ENCODE results near the gene DDX1. TPM values are rescaled to one million over a fixed set of nuclear protein-coding genes. Genes with fewer than 3 reads are reported as not detected.

DDX1 gene
- total RNA-seq, 1 experiment from 2014 or later = 115 TPM

DNA sequence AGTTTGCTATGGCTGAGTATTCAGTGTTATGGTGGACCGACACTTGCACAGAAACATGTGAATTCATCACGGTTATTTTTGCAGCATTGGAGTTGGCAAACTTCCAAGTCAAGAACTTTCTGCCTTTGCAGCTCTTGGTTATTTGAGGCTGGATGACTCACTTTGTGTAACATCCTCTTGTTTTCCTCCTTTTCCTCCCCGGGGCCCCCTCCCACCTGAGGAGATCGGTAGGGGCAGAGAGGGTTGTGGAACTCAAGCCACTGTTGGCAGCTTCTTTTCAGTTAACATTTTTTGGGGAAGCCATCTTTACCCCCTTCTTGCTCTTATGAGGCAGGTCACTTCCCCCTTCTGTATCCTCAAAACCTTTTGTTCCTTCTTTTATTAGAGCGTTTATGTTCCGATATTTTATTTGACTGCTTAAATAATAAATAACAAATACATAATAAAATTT lies 48.6 kb downstream of the DDX1 start:
- Mint-ChIP-seq H3K9me3 (peaks cover 7% of the 10 kb centered on the region), H3K27me3 (ENCODE audit: low read depth) (no peaks in the 10 kb centered on the region), H3K4me3 (no peak overlapping the region), H3K27ac (no peak overlapping the region), H3K4me1 (peaks cover 24% of the 10 kb centered on the region), H3K36me3 (peaks cover 17% of the 10 kb centered on the region)
- DNase-seq (ENCODE audit: low spot score) (no peak), ATAC-seq (no peak)
- TF ChIP-seq ELF4 (CRISPR knock-in tag; IDR thresholded peaks at IDR 0.05; ENCODE audit: low read depth) (no peak), NFYB (CRISPR knock-in tag; conservative IDR thresholded peaks at IDR 0.05; ENCODE audit: low read depth) (no peak)
- ChIA-PET POLR2A (no interaction called here), CTCF (interaction anchor here (0.6 to 1.4 kb wide), 2 partner anchors 108 to 865 kb away, joined by 3 to 7 read pairs; no protein-coding TSS in a partner anchor)

DNA sequence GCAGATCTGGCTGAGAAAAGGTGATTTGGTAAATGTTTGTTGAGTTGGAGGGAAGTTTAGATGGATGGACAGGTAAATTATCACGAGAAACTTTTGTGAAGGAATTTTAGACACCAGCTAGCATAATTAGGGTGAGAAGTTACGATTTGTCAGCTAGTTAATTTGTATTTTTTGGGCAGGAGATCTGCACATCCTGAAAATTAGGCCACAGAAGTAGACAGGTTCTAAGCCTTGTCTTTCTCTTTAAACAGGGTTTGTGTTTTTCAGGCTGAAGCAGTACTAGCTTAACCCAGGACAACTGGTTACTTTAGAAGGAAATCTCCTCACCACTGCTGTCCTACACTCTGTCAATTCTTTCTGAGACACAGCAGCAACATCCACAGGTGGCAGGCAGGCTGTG lies 49.1 kb downstream of the DDX1 start:
- Mint-ChIP-seq H3K9me3 (peaks cover 7% of the 10 kb centered on the region), H3K27ac (no peak overlapping the region), H3K36me3 (peaks cover 17% of the 10 kb centered on the region), H3K4me3 (no peak overlapping the region), H3K27me3 (ENCODE audit: low read depth) (no peaks in the 10 kb centered on the region), H3K4me1 (peaks cover 21% of the 10 kb centered on the region)
- no peak for TF ChIP-seq ZNF671 (CRISPR knock-in tag; IDR thresholded peaks at IDR 0.05)
- TF ChIP-seq, protein P1, sequence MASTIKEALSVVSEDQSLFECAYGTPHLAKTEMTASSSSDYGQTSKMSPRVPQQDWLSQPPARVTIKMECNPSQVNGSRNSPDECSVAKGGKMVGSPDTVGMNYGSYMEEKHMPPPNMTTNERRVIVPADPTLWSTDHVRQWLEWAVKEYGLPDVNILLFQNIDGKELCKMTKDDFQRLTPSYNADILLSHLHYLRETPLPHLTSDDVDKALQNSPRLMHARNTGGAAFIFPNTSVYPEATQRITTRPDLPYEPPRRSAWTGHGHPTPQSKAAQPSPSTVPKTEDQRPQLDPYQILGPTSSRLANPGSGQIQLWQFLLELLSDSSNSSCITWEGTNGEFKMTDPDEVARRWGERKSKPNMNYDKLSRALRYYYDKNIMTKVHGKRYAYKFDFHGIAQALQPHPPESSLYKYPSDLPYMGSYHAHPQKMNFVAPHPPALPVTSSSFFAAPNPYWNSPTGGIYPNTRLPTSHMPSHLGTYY (CRISPR knock-in tag; IDR thresholded peaks at IDR 0.05) = no peak
- no peak for TF ChIP-seq CREM (CRISPR knock-in tag; IDR thresholded peaks at IDR 0.05)
- no peak for TF ChIP-seq SMAD3 (CRISPR knock-in tag; IDR thresholded peaks at IDR 0.05; ENCODE audit: borderline replicate concordance)
- no peak for TF ChIP-seq ZNF219 (CRISPR knock-in tag; IDR thresholded peaks at IDR 0.05; ENCODE audit: borderline replicate concordance)
- TF ChIP-seq HMGA2 (CRISPR knock-in tag; IDR thresholded peaks at IDR 0.05) = no peak
- no peak for TF ChIP-seq ZNF416 (CRISPR knock-in tag; IDR thresholded peaks at IDR 0.05)
- TF ChIP-seq GABPB1 (CRISPR knock-in tag; IDR thresholded peaks at IDR 0.05) = no peak
- CTCF ChIA-PET = no interaction called here
- DNase-seq (ENCODE audit: low spot score) = no peak
- ATAC-seq = no peak
- POLR2A ChIA-PET = no interaction called here

DNA sequence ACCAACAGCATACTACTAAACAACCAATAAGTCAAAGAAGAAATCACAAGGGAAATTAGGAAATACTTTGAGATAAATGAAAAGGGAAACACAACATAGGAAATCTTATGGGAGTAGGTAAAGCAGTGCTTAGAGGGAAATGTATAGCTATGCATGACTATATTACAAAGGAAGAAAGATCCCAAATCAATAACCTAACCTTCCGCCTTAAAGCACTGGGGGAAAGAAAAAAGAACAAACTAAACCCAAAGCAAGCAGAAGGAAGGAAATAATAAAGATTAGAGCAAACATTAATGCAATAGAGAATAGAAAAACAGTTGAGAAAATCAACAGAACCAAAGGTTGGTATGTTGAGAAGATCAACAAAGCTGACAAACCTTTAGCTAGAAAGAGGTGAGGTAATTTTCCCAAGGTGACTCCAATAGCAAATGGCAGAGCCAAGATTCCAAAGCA lies 49.9 kb downstream of the DDX1 start:
- Mint-ChIP-seq H3K9me3 (peaks cover 7% of the 10 kb centered on the region), H3K4me3 (no peak overlapping the region), H3K27ac (no peak overlapping the region), H3K27me3 (ENCODE audit: low read depth) (no peaks in the 10 kb centered on the region), H3K36me3 (peaks cover 17% of the 10 kb centered on the region), H3K4me1 (peaks cover 23% of the 10 kb centered on the region)
- POLR2A ChIA-PET = interaction anchor here (0.9 kb wide), 1 partner anchor 106 kb away, joined by 3 read pairs; no protein-coding TSS in a partner anchor
- TF ChIP-seq CREB1 (CRISPR knock-in tag; IDR thresholded peaks at IDR 0.05) (no peak), TCF7 (CRISPR knock-in tag; IDR thresholded peaks at IDR 0.05; ENCODE audit: low read depth) (no peak), ATF1 (CRISPR knock-in tag; IDR thresholded peaks at IDR 0.05) (no peak), RELA (CRISPR knock-in tag; IDR thresholded peaks at IDR 0.05; ENCODE audit: borderline replicate concordance) (no peak)
- TF ChIP-seq, protein P2, sequence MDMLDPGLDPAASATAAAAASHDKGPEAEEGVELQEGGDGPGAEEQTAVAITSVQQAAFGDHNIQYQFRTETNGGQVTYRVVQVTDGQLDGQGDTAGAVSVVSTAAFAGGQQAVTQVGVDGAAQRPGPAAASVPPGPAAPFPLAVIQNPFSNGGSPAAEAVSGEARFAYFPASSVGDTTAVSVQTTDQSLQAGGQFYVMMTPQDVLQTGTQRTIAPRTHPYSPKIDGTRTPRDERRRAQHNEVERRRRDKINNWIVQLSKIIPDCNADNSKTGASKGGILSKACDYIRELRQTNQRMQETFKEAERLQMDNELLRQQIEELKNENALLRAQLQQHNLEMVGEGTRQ (CRISPR knock-in tag; IDR thresholded peaks at IDR 0.05) = no peak
- no peak for ATAC-seq
- no peak for DNase-seq (ENCODE audit: low spot score)
- CTCF ChIA-PET = interaction anchor here (1.1 to 1.5 kb wide), 3 partner anchors 10 to 867 kb away, joined by 4 to 7 read pairs (median 4); no protein-coding TSS in a partner anchor

DNA sequence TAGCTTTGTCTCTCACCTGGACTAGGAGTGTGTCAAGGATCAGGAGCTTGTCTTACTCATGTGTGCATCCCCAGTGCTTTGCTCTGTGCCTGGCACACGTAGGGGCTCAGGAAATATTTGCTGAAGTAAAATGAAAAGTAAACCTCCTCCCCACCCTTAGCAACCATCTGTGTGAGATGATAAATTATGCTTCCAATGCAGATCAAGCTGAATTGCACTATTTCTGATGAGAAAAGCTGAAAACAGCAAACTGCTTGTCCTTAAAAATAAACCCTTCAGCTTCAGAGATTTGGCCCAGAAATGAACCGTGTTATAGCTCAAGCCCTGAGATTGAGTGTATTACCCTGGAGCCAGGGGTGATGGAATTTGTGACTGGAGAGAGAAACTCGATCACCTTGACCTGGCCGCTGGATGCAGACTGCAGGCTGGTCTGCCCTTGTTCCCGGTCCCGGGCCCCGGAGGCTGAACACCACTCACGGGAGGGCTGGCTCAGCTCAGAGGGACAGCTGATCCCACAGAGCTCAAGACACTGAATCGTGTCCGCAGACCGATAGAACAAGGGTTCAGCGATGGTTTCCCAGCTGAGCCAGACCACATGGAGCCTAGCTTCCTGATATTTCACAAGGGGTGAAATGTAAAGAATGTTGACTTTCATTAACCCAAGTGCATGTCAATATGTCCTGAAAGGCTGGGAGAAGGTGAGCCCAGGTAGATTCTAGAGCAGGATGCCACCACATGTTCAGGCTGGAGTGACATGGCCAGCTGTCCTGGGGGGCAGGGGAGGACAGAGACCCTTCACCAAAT lies 50.5 kb downstream of the DDX1 start:
- POLR2A ChIA-PET = interaction anchor here (0.9 kb wide), 1 partner anchor 106 kb away, joined by 3 read pairs; no protein-coding TSS in a partner anchor
- no peak overlapping the region for H3K4me3 Mint-ChIP-seq
- peaks cover 21% of the 10 kb centered on the region for H3K4me1 Mint-ChIP-seq
- peak; percentile 42 for ATAC-seq
- H3K9me3 Mint-ChIP-seq = peaks cover 7% of the 10 kb centered on the region
- H3K27ac Mint-ChIP-seq = peak overlapping the region; percentile 67
- no peak for DNase-seq (ENCODE audit: low spot score)
- peaks cover 17% of the 10 kb centered on the region for H3K36me3 Mint-ChIP-seq
- CTCF ChIA-PET = interaction anchor here (0.7 to 1.5 kb wide), 5 partner anchors 9 to 866 kb away, joined by 3 to 7 read pairs (median 4); no protein-coding TSS in a partner anchor
- H3K27me3 Mint-ChIP-seq (ENCODE audit: low read depth) = no peaks in the 10 kb centered on the region
- TF ChIP-seq, protein P3, sequence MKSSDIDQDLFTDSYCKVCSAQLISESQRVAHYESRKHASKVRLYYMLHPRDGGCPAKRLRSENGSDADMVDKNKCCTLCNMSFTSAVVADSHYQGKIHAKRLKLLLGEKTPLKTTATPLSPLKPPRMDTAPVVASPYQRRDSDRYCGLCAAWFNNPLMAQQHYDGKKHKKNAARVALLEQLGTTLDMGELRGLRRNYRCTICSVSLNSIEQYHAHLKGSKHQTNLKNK (CRISPR knock-in tag; IDR thresholded peaks at IDR 0.05) = no peak
- TF ChIP-seq TP53 (CRISPR knock-in tag; IDR thresholded peaks at IDR 0.05) (no peak), EMX1 (CRISPR knock-in tag; IDR thresholded peaks at IDR 0.05) (no peak), ZNF317 (CRISPR knock-in tag; IDR thresholded peaks at IDR 0.05; ENCODE audit: borderline replicate concordance, low read depth) (no peak), GRHL2 (CRISPR knock-in tag; IDR thresholded peaks at IDR 0.05; ENCODE audit: insufficient replicate concordance, severe bottlenecking) (no peak), PRRX2 (CRISPR knock-in tag; IDR thresholded peaks at IDR 0.05) (no peak), ETV6 (CRISPR knock-in tag; IDR thresholded peaks at IDR 0.05) (no peak), RORB (CRISPR knock-in tag; IDR thresholded peaks at IDR 0.05) (no peak), ZNF671 (CRISPR knock-in tag; IDR thresholded peaks at IDR 0.05) (no peak)
- TF ChIP-seq, protein P4, sequence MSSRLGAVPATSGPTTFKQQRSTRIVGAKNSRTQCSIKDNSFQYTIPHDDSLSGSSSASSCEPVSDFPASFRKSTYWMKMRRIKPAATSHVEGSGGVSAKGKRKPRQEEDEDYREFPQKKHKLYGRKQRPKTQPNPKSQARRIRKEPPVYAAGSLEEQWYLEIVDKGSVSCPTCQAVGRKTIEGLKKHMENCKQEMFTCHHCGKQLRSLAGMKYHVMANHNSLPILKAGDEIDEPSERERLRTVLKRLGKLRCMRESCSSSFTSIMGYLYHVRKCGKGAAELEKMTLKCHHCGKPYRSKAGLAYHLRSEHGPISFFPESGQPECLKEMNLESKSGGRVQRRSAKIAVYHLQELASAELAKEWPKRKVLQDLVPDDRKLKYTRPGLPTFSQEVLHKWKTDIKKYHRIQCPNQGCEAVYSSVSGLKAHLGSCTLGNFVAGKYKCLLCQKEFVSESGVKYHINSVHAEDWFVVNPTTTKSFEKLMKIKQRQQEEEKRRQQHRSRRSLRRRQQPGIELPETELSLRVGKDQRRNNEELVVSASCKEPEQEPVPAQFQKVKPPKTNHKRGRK (CRISPR knock-in tag; IDR thresholded peaks at IDR 0.05; ENCODE audit: borderline replicate concordance) = no peak
- TF ChIP-seq, protein P5, sequence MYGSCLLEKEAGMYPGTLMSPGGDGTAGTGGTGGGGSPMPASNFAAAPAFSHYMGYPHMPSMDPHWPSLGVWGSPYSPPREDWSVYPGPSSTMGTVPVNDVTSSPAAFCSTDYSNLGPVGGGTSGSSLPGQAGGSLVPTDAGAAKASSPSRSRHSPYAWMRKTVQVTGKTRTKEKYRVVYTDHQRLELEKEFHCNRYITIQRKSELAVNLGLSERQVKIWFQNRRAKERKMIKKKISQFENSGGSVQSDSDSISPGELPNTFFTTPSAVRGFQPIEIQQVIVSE (CRISPR knock-in tag; IDR thresholded peaks at IDR 0.05; ENCODE audit: borderline replicate concordance) = no peak

All from WTC11 (cell line).